Urinary bladder (tissue), 4 donors: ENCODE measurements around the gene SLCO2B1. TPM values are rescaled to one million over a fixed set of nuclear protein-coding genes. Genes with fewer than 3 reads are reported as not detected.
A peak's percentile ranks its signal among the peaks of the same experiment; 100 is the strongest.

ENCODE experiments used
- DNase-seq: peaks from one replicate; pipeline ENCODE4 v3.0.0-alpha.2; 2015; ENCODE audit errors: extremely low spot score
- H3K27ac ChIP-seq: one replicate; pipeline ENCODE4 v1.5.1; 2013; ENCODE audit warnings: low read depth, mild to moderate bottlenecking, moderate library complexity
- H3K36me3 ChIP-seq: one replicate; pipeline ENCODE4 v1.6.1; 2013; ENCODE audit warnings: mild to moderate bottlenecking, moderate library complexity; ENCODE audit not compliant: insufficient read depth
- H3K4me1 ChIP-seq: one replicate; pipeline ENCODE4 v1.6.1; 2013; ENCODE audit warnings: mild to moderate bottlenecking, moderate library complexity; ENCODE audit not compliant: insufficient read depth
- H3K4me3 ChIP-seq: one replicate; pipeline ENCODE4 v1.5.1; 2013; ENCODE audit warnings: low read depth, low read length
- WGBS: extraction: QIAGEN DNeasy Blood & Tissue Kit; methylation state at CpG from one replicate; pipeline ENCODE4 v1.1.7; 2013; 5-methylcytosine and 5-hydroxymethylcytosine counted together
- polyA plus RNA-seq: library from polyadenylated mRNA; stranded (reverse); fragments of 200-250 nt; gene quantifications from one replicate; pipeline ENCODE4 v1.2.3, GENCODE V29; 2013
- total RNA-seq: library from RNA; depleted of rRNA; stranded (reverse); fragments of >200 nt; gene quantifications from one replicate; pipeline ENCODE4 v1.2.3, GENCODE V29; 2014
- donor health status: healthy with polysubstance abuse.
- donor health status: healthy.

SLCO2B1 gene
- total and polyA plus RNA-seq, 2 donors: 11.7 to 25.1 TPM

- 65% methylated on average over 5 of the region's 5 CpGs for WGBS
- no peak for DNase-seq
- H3K27ac ChIP-seq: no peak overlapping the region
- no peaks in the 10 kb centered on the region for H3K36me3 ChIP-seq
- no peaks in the 10 kb centered on the region for H3K4me1 ChIP-seq
- H3K4me3 ChIP-seq: no peak overlapping the region
Observed at GRCh38 chr11:75161506-75162095, 10.7 kb downstream of the SLCO2B1 start.

GRCh38 chr11:75162954-75163353 is 12.0 kb downstream of the SLCO2B1 start:
- H3K4me1 ChIP-seq: no peaks in the 10 kb centered on the region
- H3K27ac ChIP-seq: no peak overlapping the region
- no peaks in the 10 kb centered on the region for H3K36me3 ChIP-seq
- no peak overlapping the region for H3K4me3 ChIP-seq
- 88% methylated on average over 7 of the region's 7 CpGs for WGBS
- DNase-seq: no peak

GRCh38 chr11:75163921-75164849 is 13.3 kb downstream of the SLCO2B1 start:
- WGBS: 59% methylated on average over 25 of the region's 25 CpGs
- H3K4me1 ChIP-seq: no peaks in the 10 kb centered on the region
- no peak for DNase-seq
- H3K36me3 ChIP-seq: no peaks in the 10 kb centered on the region
- H3K27ac ChIP-seq: no peak overlapping the region
- no peak overlapping the region for H3K4me3 ChIP-seq

GRCh38 chr11:75165721-75166120 is 14.8 kb downstream of the SLCO2B1 start:
- no peak for DNase-seq
- WGBS: 94% methylated on average over 11 of the region's 11 CpGs
- no peaks in the 10 kb centered on the region for H3K4me1 ChIP-seq

GRCh38 chr11:75166791-75167190 is 15.9 kb downstream of the SLCO2B1 start:
- Histone ChIP-seq H3K4me1 (no peaks in the 10 kb centered on the region), H3K27ac (no peak overlapping the region), H3K4me3 (no peak overlapping the region), H3K36me3 (no peaks in the 10 kb centered on the region)
- no peak for DNase-seq
- WGBS: 95% methylated on average over 3 of the region's 3 CpGs

More at GRCh38 chr11:75165721-75166120, 14.8 kb downstream of the SLCO2B1 start:
- Histone ChIP-seq H3K36me3 (no peaks in the 10 kb centered on the region), H3K27ac (no peak overlapping the region), H3K4me3 (no peak overlapping the region)

GRCh38 chr11:75167617-75168016 is 16.7 kb downstream of the SLCO2B1 start:
- Histone ChIP-seq H3K4me3 (no peak overlapping the region), H3K36me3 (no peaks in the 10 kb centered on the region), H3K4me1 (no peaks in the 10 kb centered on the region), H3K27ac (no peak overlapping the region)
- WGBS: 84% methylated on average over 3 of the region's 3 CpGs
- no peak for DNase-seq

GRCh38 chr11:75169101-75169885 is 18.4 kb downstream of the SLCO2B1 start:
- no peak overlapping the region for H3K27ac ChIP-seq
- no peak for DNase-seq
- WGBS: 91% methylated on average over 13 of the region's 13 CpGs
- no peaks in the 10 kb centered on the region for H3K36me3 ChIP-seq
- H3K4me1 ChIP-seq: no peaks in the 10 kb centered on the region
- no peak overlapping the region for H3K4me3 ChIP-seq

GRCh38 chr11:75170516-75171201 is 19.8 kb downstream of the SLCO2B1 start:
- no peak for DNase-seq
- H3K36me3 ChIP-seq: no peaks in the 10 kb centered on the region
- no peaks in the 10 kb centered on the region for H3K4me1 ChIP-seq
- WGBS: 63% methylated on average over 18 of the region's 18 CpGs
- no peak overlapping the region for H3K27ac ChIP-seq
- H3K4me3 ChIP-seq: no peak overlapping the region

GRCh38 chr11:75173336-75173735 is 22.4 kb downstream of the SLCO2B1 start:
- Histone ChIP-seq H3K36me3 (no peaks in the 10 kb centered on the region), H3K4me1 (no peaks in the 10 kb centered on the region), H3K4me3 (no peak overlapping the region), H3K27ac (no peak overlapping the region)
- 96% methylated on average over 7 of the region's 7 CpGs for WGBS
- DNase-seq: no peak

- Histone ChIP-seq H3K4me3 (no peak overlapping the region), H3K27ac (no peak overlapping the region), H3K36me3 (no peaks in the 10 kb centered on the region), H3K4me1 (no peaks in the 10 kb centered on the region)
- WGBS: 23% methylated on average over 7 of the region's 7 CpGs
- peak; percentile 51 for DNase-seq
Observed at GRCh38 chr11:75174781-75175370, 24.0 kb downstream of the SLCO2B1 start.

- no peak for DNase-seq
- H3K36me3 ChIP-seq: no peaks in the 10 kb centered on the region
- 37% methylated on average over 3 of the region's 3 CpGs for WGBS
Observed at GRCh38 chr11:75182664-75183063, 31.8 kb downstream of the SLCO2B1 start.

GRCh38 chr11:75184051-75184450 is 33.1 kb downstream of the SLCO2B1 start:
- Histone ChIP-seq H3K27ac (no peak overlapping the region), H3K36me3 (no peaks in the 10 kb centered on the region), H3K4me3 (no peak overlapping the region), H3K4me1 (no peaks in the 10 kb centered on the region)
- 93% methylated on average over 4 of the region's 4 CpGs for WGBS
- DNase-seq: no peak

More at GRCh38 chr11:75182664-75183063, 31.8 kb downstream of the SLCO2B1 start:
- H3K4me3 ChIP-seq: no peak overlapping the region
- H3K4me1 ChIP-seq: no peaks in the 10 kb centered on the region
- H3K27ac ChIP-seq: no peak overlapping the region
